Measurements from ENCODE around the gene TXNRD2. TPM values are rescaled to one million over a fixed set of nuclear protein-coding genes. Genes with fewer than 3 reads are reported as not detected.

TXNRD2 gene
- total RNA-seq, 2 experiments from 2014 or later = 24.7 to 28.9 TPM

DNA sequence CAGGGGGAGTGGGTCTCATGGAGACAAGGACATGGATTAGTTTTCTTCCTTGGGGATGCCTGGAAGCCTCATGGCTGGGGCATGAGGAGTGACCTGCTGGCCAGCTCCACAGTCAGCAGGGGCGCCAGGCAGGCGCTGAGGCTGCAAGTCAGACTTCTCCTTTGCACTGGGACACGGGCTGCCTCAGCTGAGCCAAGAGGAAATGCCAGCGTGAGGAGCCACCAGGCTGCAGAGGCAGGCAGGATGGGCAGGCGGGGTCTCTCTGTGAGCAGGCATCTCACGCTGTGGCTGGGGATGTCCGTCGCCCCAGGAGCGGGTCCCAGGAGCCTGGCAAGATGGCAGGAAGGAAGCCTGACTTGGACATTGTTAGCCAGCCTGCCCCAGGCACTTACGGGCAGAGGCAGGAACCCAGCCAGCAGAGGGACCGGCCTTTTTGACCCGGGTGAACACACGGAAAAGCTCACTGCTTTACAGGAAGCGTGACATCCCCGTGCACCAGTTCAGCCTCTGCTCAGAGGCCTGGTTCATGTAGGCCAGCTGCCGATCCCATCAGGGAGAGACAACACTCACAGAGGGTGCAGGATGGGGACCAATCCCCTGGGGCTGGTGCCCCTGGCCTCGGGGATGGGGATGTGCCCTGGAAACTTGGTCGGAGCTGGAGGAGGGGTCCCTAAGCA lies 97.1 kb downstream of the TXNRD2 start:
- Histone ChIP-seq H3K4me2 (ENCODE audit: low read length) (peak overlapping the region; percentile 54), H3K36me3 (ENCODE audit: insufficient read depth, low read length) (peaks cover 29% of the 10 kb centered on the region), H3K4me1 (ENCODE audit: insufficient read depth, low read length, poor library complexity, severe bottlenecking) (peaks cover 45% of the 10 kb centered on the region), H3K4me3 (ENCODE audit: low read depth, low read length, poor library complexity, severe bottlenecking) (peak overlapping the region; percentile 22), H3K9me3 (ENCODE audit: low read length) (no peaks in the 10 kb centered on the region), H4K20me1 (ENCODE audit: insufficient read depth, low read length) (no peaks in the 10 kb centered on the region), H2AFZ (ENCODE audit: low read length) (peak overlapping the region; percentile 2; the same call in 1 of the 2 replicates), H3K79me2 (ENCODE audit: insufficient read depth, low read depth, low read length) (no peaks in the 10 kb centered on the region), H3K27ac (ENCODE audit: low read depth, low read length, poor library complexity, severe bottlenecking) (peak overlapping the region; percentile 68), H3K9me2 (ENCODE audit: insufficient read depth, low read length) (no peaks in the 10 kb centered on the region)
- intact Hi-C loops (cut with micrococcal nuclease; ENCODE audit: unreplicated experiment) = loop anchor here (5.0 kb wide), 1 partner anchor 68 kb away; no protein-coding TSS in a partner anchor
- BruUV-seq (replicated peaks) = no TSS peak
- CTCF ChIA-PET (ENCODE audit: unreplicated experiment) = no interaction called here
- peak; percentile 71 for DNase-seq (ENCODE audit: low spot score)
- POLR2A ChIA-PET = interaction anchor here (1.2 to 2.2 kb wide), 3 partner anchors 11 to 47 kb away, joined by 3 to 5 read pairs (median 4); no protein-coding TSS in a partner anchor
- no peak for TF ChIP-seq EZH2phosphoT487 (IDR thresholded peaks at IDR 0.05; ENCODE audit: borderline replicate concordance, low read depth, low read length)
- TF ChIP-seq, protein P1, sequence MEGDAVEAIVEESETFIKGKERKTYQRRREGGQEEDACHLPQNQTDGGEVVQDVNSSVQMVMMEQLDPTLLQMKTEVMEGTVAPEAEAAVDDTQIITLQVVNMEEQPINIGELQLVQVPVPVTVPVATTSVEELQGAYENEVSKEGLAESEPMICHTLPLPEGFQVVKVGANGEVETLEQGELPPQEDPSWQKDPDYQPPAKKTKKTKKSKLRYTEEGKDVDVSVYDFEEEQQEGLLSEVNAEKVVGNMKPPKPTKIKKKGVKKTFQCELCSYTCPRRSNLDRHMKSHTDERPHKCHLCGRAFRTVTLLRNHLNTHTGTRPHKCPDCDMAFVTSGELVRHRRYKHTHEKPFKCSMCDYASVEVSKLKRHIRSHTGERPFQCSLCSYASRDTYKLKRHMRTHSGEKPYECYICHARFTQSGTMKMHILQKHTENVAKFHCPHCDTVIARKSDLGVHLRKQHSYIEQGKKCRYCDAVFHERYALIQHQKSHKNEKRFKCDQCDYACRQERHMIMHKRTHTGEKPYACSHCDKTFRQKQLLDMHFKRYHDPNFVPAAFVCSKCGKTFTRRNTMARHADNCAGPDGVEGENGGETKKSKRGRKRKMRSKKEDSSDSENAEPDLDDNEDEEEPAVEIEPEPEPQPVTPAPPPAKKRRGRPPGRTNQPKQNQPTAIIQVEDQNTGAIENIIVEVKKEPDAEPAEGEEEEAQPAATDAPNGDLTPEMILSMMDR (conservative IDR thresholded peaks at IDR 0.05; ENCODE audit: low read length) = no peak

GRCh38 chr22:19843857-19844376 lies 97.7 kb downstream of the TXNRD2 start:
- Histone ChIP-seq H3K4me3 (ENCODE audit: low read depth, low read length, poor library complexity, severe bottlenecking) (no peak overlapping the region), H3K27ac (ENCODE audit: low read depth, low read length, poor library complexity, severe bottlenecking) (peak overlapping the region; percentile 68), H3K9me3 (ENCODE audit: low read length) (no peaks in the 10 kb centered on the region), H3K79me2 (ENCODE audit: insufficient read depth, low read depth, low read length) (no peaks in the 10 kb centered on the region), H4K20me1 (ENCODE audit: insufficient read depth, low read length) (no peaks in the 10 kb centered on the region), H2AFZ (ENCODE audit: low read length) (no peak overlapping the region), H3K36me3 (ENCODE audit: insufficient read depth, low read length) (peaks cover 25% of the 10 kb centered on the region), H3K4me1 (ENCODE audit: insufficient read depth, low read length, poor library complexity, severe bottlenecking) (peaks cover 45% of the 10 kb centered on the region), H3K4me2 (ENCODE audit: low read length) (peak overlapping the region; percentile 54), H3K9me2 (ENCODE audit: insufficient read depth, low read length) (no peaks in the 10 kb centered on the region)
- no peak for TF ChIP-seq EZH2phosphoT487 (IDR thresholded peaks at IDR 0.05; ENCODE audit: borderline replicate concordance, low read depth, low read length)
- TF ChIP-seq, protein P1 (conservative IDR thresholded peaks at IDR 0.05; ENCODE audit: low read length) = no peak
- CTCF ChIA-PET (ENCODE audit: unreplicated experiment) = no interaction called here
- no TSS peak for BruUV-seq (replicated peaks)
- intact Hi-C loops (cut with micrococcal nuclease; ENCODE audit: unreplicated experiment) = loop anchor here (5.0 kb wide), 1 partner anchor 68 kb away; no protein-coding TSS in a partner anchor
- POLR2A ChIA-PET = interaction anchor here (1.2 to 2.2 kb wide), 3 partner anchors 12 to 48 kb away, joined by 3 to 5 read pairs (median 4); no protein-coding TSS in a partner anchor
- DNase-seq (ENCODE audit: low spot score) = no peak

Data from OCI-LY7 (cell line).